Myocyte (in vitro differentiated cells): Measurements from ENCODE around the gene CIB1. TPM values are rescaled to one million over a fixed set of nuclear protein-coding genes. Genes with fewer than 3 reads are reported as not detected.
"Not testable (repeated sequence)": the region's sequence is repeated elsewhere in the genome, so short reads cannot be mapped to it uniquely, and the experiment has no call there.

ENCODE experiments used
- DNase-seq: peaks from one replicate; pipeline ENCODE4 v3.0.0-alpha.2; 2012; ENCODE audit warnings: low read depth
- polyA plus RNA-seq: library from polyadenylated mRNA; unstranded; fragments of >200 nt; gene quantifications from one replicate; pipeline ENCODE4 v1.2.1, GENCODE V29; 2012; ENCODE audit warnings: missing spikeins
- total RNA-seq: library from RNA; depleted of rRNA; stranded (reverse); fragments of >200 nt; gene quantifications from 2 replicates; pipeline ENCODE4 v1.2.3, GENCODE V29; 2014

Gene CIB1
- total RNA-seq = 9.2 and 17.7 TPM in 2 replicates
- 84.0 TPM for polyA plus RNA-seq

DNA sequence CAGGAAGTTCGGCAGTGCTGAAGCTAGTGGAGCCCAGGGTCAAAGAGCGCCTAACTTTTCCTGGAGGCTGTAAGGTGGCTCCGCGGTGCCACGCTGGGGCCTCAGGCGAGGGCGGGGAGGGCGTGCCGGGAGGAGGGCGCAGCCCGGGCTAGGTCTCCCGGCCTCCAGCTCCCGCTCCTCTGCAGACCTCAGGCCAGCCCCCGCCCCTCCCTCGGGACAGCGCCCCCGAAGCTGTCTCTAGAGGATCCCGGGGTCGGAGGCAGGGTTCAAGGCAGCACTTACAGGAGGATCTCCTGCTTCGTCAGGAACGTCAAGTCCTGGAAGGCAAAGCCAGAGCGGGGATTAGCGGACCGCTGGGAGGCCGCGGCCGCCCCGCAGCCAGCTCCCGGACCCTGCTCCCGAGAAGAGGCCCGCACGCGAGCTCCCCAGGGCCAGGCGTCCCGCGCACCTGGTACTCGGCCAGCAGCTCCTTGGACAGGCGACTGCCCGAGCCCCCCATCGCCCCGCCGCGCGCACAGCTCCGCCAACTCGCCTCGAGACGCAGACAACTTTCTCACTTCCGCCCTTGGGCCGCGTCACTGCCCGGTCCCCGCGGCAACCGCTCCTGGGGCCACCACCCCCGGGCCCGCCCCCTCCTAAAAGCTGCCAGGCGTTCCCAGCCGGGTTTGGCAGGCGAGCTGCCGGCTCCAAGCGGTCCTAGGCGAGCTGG, at the start of gene CIB1:
CIB1 (minus strand) TSS at position 555 of the 709 bp plus-strand sequence; CDS start at position 499, 56 bp downstream.
- DNase-seq = peak; percentile 96

DNA sequence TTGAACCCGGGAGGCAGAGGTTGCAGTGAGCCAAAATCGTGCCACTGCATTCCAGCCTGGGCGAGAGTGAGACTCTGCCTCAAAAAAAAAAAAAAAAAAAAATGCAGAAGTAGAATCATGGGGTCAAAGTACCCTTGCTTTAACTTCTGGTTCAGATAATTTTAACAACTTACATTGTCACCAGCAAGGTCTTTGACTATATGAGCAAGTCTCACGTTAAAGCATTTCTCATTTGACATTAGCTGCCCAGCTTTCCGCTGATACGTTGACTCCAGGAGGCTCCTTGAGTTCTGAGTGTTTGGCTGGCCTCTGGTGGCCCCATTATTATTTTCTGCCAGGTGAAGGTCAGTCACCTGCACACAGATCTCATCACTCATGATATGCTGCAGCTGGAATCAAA, 47.9 kb upstream of the CIB1 start:
- DNase-seq = not testable (repeated sequence)

DNA sequence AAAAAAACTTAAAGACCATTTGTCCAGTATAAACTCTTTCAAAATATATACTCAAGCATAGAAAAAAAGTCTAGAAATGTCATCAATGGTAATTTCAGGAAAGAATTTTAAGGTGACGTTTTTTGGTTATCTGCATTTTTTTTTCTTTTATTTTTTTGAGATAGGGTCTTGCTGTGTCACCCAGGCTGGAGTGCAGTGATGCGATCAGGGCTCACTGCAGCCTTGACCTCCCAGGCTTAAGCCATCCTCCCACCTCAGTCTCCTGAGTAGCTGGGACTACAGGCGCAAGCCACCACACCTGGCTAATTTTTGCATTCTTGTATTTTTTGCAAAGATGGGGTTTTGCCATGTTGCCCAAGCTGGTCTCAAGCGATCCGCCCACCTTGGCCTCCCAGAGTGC, 47.0 kb upstream of the CIB1 start:
- DNase-seq = not testable (repeated sequence)

DNA sequence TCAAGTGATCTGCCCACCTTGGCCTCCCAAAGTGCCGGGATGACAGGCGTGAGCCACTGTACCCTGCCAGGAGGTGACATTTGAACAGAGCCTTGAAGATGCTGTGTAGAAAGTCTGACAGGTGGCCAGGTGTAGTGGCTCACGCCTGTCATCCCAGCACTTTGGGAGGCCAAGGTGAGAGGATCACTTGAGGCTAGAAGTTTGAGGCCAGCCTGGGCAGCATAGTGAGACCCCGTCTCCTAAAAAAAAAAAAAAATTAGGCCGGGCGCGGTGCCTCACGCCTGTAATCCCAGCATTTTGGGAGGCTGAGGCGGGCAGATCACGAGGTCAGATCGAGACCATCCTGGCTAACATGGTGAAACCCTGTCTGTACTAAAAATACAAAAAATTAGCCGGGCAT, 44.7 kb upstream of the CIB1 start:
- not testable (repeated sequence) for DNase-seq

DNA sequence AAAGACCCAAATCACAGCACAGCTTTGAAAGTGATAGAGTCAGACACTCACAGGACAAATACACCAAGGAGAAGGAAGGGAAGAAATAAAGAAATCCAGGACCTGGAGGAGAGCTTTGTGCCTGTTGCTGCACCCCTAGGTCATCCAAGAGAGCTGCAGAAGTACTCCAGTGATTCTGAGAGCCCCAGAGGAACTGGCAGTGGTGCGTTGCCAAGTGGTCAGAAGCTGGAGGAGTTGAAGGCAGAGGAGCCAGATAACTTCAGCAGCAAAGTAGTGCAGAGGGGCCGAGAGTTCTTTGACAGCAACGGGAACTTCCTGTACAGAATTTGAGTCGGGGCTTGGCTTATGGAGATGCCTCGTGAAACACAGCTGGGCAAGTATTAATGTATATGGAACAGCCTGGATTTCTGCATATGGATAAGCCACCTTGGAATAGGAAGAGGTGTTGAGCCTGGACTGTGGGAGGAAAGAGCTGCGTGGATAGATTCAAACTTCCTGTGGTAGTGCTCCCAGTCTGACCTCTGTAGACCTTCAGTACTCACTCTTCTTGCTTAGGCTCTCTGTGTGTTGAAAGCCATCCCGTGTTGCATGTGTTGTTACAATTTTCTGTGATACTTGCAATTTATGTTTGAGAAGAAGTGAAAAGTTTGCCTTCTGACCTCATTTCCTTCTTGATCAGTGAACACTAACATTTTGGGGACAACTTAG, 37.9 kb upstream of the CIB1 start:
- DNase-seq = no peak

DNA sequence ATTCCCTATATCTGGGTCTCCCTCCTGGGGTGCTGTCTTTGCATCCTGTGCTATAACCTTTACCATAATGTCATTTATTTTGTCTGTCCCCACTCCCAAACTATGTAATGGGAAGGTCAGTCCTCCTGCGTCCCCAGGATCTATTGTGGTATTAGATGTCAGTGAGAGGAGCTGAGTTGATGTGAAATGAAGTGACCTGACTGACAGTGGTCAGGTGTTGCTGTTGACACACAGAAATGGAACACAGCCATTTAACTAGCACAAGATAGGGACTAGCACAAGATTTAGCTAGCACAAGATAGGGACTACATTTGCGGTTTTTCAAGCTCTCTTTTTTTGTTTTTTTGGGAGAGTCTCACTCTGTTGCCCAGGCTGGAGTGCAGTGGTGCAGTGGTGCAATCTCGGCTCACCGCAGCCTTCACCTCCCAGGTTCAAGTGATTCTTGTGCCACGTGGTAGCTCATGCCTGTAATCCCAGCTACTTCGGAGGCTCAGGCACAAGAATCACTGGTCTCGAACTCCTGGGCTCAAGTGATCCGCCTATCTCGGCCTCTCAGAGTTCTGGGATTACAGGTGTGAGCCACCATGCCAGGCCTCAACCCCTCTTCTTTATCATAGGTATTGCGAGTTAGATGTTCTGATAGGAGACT, 36.9 kb upstream of the CIB1 start:
- peak; percentile 20 for DNase-seq

DNA sequence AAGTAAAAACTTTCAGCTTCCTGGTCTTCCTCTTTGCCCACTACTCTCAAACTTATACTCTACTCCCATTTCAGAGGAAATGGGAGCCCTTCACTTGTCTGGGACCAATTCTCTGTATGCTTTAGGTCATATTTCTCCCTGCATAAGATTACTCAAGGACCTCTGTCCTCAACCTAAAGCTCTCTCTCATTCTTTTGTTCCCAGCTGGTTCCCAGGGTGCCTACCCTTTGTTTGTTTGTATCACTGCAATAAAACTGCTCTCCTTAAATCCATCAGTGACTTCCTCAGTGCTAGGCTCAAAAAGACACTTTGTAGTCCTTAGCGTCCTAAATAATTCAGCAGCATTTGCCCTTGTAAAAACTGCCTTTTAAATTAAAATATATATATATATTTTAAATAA, 34.7 kb upstream of the CIB1 start:
- no peak for DNase-seq

DNA sequence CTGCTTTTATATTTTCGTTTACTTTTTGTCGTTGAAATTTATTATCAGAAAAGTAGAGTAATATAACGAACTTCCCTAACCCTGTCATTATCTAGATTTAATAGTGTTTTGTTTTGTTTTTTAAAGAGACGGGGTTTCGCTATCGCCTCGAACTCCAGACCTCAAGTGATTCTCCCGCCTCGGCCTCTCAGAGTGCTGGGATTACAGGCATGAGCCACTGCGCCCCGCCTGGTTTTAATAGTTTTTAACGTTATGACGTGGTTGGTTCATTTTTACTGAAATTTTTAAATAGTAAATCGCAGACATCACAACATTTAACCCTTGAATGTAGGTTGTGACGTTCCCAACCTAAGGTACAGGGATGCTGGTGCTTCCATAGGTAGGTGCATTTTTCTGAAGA, 32.7 kb upstream of the CIB1 start:
- DNase-seq = peak; percentile 18

DNA sequence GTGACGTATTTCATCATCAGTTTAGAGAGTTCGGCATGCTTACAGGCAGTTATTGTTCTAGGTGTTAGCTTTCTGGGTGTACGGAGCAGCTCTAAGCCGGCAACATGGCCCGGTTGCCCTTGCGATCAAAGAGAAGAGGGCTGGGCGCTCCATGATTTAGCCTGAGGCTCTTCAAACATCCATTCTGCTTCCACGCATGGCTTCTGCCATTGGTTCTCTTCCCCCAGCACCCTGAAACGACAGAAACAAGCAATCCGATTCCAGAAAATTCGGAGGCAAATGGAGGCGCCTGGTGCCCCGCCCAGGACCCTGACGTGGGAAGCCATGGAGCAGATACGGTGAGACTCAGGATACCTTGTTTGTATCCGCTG, 32.3 kb upstream of the CIB1 start:
- peak; percentile 49 for DNase-seq

DNA sequence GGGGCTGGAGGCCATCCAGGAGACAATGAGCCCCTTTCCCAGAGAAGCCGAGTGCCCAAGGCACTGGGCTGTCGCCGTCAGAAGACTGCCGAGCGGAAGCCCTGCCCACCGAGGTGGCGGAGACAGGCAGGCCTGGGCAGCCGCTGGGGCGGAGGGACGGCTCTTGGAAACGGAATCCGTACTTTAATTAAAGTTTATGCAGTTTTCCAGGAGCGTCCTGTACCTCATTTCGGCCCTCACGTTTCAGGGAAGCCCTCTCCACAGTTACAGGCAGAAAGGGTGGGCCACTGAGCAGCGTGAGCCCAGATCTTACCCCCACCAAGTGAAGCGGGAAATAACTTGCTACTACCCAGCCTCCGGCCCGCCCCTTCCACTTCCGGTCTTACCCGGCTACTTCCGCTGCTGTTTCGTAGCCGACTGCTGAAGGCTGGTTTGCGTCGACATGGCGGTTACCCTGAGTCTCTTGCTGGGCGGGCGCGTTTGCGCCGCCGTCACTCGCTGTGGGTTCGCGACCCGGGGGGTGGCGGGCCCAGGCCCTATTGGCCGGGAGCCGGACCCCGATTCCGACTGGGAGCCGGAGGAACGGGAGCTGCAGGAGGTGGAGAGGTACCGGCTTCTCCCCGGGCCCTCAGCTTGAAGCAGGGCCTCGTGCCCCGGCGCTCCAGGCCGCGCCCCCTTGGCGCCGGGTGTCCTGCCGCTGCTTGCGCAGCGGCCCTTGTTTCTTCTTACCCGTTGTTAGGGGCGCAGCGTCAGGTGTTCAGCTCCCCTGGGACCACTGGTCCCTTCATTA, 31.7 kb upstream of the CIB1 start, which contains the start of gene NGRN:
NGRN (plus strand) TSS at position 402 of the 790 bp plus-strand sequence; CDS start at position 443, 41 bp downstream.
- DNase-seq = peak; percentile 92

DNA sequence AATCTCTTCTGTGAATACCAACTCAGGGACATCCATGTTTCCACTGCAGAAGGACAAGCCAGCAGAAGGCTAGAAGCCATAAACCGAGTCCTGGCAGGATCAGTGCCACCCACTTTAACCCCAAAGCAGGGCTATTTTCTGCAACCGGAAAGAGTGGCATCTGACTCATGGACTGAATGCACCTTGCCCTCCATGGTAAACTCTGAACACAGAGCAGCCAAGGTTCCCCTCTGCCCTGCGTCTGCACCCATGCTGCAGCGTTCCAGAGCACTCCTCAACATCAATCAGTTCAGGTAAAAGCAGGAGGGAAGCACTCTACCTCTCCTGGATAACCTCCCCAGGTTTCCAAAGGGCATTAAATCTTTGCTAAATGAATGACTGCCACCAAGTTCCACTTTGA, 30.9 kb upstream of the CIB1 start:
- peak; percentile 58 for DNase-seq

DNA sequence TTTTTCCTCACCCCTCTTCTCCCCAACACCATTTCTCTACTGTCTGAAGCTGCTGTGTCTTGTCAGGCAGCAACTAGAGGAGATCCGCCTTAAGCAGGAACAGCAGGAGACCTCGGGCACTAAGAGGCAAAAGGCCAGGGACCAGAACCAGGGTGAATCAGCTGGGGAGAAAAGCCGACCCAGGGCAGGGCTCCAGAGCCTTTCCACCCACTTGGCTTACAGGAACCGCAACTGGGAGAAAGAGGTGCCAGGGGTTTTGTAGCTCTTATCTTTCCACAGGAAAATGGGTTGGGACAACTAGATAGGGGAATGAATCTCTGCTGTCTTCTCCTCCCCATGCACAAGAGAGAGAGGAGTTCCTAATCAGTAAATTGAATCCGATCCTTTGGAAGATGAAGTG, 28.7 kb upstream of the CIB1 start:
- DNase-seq = no peak

DNA sequence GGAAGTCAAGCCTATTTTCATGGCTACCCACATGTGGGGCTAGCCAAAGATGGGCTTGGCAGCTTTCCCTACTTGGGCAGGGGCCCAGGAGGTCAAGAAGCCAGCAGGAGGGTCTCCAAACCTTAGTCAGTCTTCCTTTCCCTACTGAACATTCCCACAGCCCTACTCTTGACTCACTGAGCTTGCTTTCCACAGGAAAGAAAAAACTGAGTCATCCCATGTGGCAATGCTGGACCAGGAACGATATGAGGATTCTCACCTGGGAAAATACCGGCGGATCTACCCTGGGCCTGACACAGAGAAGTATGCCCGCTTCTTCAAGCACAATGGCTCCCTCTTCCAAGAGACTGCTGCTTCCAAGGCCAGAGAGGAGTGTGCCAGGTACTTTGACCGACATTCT, 28.1 kb upstream of the CIB1 start:
- no peak for DNase-seq

DNA sequence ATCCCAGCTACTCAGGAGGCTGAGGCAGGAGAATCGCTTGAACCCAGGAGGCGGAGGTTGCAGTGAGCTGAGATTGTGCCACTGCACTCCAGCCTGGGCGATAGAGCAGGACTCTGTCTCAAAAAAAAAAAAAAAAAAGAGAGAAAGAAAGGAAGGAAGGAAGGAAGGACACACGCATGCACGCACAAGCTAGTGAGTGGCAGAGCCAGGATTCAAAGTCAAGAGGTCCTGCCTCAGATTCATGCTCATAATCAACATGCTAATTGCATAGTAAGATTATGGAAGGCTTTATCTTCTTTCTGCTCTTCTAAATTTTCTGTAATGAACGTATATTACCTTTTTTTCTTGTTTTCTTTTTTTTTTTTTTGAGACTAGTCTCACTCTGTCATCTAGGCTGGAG, 27.0 kb upstream of the CIB1 start:
- not testable (repeated sequence) for DNase-seq

DNA sequence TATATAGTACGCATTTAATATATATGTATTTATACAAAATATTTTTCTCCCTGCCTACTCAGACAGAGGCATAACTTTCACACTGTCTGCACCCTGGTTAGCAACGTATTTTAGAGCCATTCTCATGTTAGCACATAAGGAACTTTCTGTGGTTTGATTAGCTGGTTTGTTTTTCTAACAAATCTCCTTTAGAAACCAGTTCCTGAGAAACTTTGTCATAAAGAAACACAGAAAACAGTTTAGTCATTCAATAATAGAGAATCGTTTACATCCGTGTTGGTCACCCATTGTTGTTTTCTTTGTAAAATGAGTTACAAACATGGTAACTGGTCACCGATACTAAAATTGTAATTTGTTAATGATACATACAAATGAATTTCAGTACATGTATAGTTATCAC, 25.8 kb upstream of the CIB1 start:
- DNase-seq = no peak

DNA sequence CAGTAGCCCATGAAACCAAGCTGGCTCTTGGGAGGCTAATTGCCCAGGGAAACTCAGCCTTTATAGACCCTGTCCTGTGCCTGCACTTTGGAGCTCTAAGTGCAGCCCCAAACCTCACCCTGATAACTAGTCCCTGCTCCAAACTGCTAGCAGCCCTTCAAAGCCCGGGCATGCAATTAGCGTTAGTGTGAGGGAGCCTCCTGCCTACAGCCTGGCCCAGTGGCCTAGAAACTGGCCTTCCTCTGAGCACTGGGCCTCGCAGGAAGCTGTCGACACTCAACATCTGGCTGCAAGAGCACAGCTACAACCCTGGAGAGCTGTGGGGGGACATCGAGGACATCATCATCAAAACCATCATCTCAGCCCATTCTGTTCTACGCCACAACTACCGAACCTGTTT, 24.0 kb upstream of the CIB1 start:
- DNase-seq = no peak

DNA sequence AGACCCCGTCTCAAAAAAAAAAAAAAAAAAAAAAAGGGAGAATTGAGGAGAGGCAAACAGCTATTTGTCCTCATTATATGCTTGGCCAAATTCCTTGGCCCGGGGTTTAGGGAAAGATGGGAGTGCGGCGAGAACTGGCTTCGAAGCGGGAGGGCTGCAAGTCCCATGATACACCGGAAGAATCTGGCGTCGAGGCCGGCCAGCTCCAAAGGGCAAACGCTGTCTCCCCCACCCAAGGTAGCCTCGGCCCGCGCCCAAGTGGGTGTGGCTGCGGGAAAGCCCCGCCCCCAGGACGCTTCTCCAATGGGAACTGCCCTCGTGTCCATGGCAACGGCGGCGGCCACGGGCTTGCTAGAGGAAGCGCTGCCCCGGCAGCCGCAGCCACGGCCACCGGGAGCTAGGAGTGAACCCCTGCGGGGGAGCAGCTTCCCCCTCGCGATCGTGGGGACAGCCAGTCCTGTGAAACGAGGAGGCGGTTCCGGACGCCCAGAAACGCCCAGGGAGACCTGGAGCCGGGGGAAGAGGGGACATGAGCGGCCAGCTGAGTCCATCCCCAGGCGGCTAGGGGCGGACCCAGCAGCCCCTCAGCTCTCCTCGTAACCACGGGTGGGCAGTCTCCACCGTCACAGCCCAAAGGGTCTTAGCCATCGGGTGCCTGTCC, 15.6 kb upstream of the CIB1 start, which contains the start of gene TTLL13:
TTLL13 (plus strand) TSS at position 354 of the 661 bp plus-strand sequence. CDS start 1,075 bp downstream, outside the sequence.
- peak; percentile 90 for DNase-seq

DNA sequence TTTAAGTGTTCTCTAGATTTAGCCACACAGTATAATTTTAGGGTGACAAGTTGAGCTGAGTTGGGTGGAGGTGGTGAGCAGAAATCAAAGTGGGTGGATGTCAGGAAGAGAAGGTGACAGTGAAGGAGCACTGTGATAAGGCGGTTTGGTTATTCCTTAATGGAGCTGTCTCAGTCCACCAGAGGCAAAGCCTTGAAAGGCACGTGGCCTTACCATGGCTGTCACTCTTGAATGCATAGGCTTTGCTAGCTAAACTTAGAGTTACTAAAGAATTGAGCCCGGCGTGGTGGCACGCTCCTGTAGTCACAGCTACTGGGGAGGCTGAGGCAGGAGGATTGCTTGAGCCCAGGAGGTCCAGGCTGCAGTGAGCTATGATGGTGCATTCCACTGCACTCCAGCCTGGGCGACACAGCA, 15.1 kb upstream of the CIB1 start:
- no peak for DNase-seq

DNA sequence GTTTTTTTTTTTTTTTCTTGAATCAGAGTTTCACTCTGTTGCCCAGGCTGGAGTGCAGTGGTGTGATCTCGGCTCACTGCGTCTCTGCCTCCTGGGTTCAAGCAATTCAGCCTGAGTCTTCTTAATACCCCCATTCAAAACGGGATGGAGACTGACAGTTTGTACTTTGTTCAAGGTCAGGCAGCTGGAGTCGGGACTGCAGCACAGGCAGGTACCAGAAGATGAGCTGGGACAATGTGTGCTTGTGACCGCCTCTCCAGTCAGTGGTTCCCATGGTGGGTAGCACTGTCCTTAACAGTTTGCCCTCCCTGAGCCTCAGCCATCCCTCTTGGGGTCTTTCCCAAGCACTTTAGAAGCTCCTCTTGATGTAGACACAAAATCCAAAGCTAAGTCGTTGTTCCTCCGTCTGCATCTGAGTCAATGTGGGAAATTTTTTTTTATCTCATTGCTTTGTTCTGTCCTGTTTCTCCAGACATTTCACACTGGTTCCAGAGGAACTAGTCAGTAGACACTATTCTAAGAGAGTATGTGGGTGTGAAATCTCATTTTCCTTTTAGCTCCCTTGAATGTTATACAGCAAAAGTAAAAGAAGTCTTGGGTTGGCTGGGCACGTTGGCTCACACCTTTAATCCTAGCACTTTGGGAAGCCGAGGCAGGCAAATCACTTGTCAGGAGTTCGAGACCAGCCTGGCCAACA, 10.3 kb upstream of the CIB1 start:
- no peak for DNase-seq
